Measurements from ENCODE around the gene GLT6D1.

Gene GLT6D1

DNA sequence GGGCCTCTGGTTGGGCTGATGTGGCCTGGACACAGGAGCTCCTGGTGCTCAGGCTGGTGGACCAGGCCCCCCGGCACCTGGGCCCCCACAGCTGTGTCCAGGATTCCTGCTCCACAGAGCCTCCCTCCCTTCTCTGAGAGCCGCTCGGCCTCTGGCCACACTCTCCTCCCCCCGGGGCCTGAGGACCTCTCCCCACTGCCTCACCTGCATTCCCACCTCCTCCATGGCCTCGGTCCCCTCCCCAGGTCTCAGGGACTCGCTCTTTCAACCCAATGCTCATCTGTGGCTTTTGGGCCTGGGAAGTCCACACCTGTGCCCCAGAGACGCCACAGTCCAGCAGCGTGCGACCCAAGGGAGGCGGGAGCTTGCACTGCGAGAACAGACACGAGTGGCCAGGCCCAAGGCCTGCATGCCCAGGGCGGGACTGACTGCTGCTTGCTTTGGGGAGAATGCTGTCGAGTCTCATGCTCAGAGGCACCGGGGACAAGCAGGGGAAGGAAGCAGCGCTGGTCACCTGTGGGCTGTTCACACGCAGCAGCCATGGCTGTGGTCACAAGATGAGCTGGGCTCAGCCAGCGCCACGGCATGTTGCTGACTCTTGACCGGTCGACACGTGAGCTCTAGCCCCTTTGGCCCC lies 63.2 kb downstream of the GLT6D1 start:
- TF ChIP-seq ZNF274 (IDR thresholded peaks at IDR 0.05; ENCODE audit: low read depth, low read length): no peak
- TF ChIP-seq YY1 (IDR thresholded peaks at IDR 0.05; ENCODE audit: insufficient read depth, insufficient read length): no peak
- TF ChIP-seq SUZ12 (IDR thresholded peaks at IDR 0.05; ENCODE audit: extremely low read depth, insufficient read depth, insufficient read length): no peak
- peaks cover 5% of the 10 kb centered on the region for H3K27me3 ChIP-seq (ENCODE audit: insufficient read depth, insufficient read length)
- no peak for DNase-seq (ENCODE audit: low read depth, low spot score)

DNA sequence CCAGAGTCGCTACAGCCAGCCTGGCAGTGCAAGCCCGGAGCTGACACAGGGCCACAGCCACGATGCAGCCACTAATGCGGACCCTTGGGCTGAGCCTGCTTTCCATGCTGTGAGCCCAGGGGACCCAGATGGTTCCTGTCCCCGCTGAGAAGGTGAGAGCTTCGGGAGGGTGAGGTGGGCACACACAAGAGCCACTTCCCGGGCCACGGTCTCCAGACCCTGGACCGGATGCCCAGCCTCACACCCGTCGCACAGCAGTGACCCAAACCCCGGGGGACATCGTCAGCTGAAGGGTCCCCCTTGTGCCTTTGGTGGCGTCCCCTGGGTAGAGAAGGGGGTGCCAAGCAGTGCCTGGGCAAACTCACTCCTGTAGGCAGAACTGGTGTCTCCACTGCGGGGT lies 64.4 kb downstream of the GLT6D1 start:
- H3K4me1 ChIP-seq (ENCODE audit: insufficient read depth, insufficient read length): no peaks in the 10 kb centered on the region
- H3K9ac ChIP-seq (ENCODE audit: insufficient read length, low read depth): no peak overlapping the region
- TF ChIP-seq YY1 (IDR thresholded peaks at IDR 0.05; ENCODE audit: insufficient read depth, insufficient read length): no peak
- no peak for TF ChIP-seq SUZ12 (IDR thresholded peaks at IDR 0.05; ENCODE audit: extremely low read depth, insufficient read depth, insufficient read length)
- no peak for TF ChIP-seq ZNF274 (IDR thresholded peaks at IDR 0.05; ENCODE audit: low read depth, low read length)
- H3K36me3 ChIP-seq (ENCODE audit: insufficient read depth, insufficient read length, low read length): no peaks in the 10 kb centered on the region
- H3K27me3 ChIP-seq (ENCODE audit: insufficient read depth, insufficient read length): peaks cover 5% of the 10 kb centered on the region
- no peaks in the 10 kb centered on the region; the same call in 1 of the 2 replicates for H3K9me3 ChIP-seq (ENCODE audit: insufficient read depth, low read length)
- no peak overlapping the region for H3K4me3 ChIP-seq (ENCODE audit: insufficient read length, low read depth)
- DNase-seq (ENCODE audit: low read depth, low spot score): no peak

More for the DNA sequence above, 63.2 kb downstream of the GLT6D1 start:
- Histone ChIP-seq H3K4me1 (ENCODE audit: insufficient read depth, insufficient read length) (no peaks in the 10 kb centered on the region), H3K9me3 (ENCODE audit: insufficient read depth, low read length) (no peaks in the 10 kb centered on the region), H3K4me3 (ENCODE audit: insufficient read length, low read depth) (no peak overlapping the region), H3K36me3 (ENCODE audit: insufficient read depth, insufficient read length, low read length) (no peaks in the 10 kb centered on the region), H3K9ac (ENCODE audit: insufficient read length, low read depth) (no peak overlapping the region)

DNA sequence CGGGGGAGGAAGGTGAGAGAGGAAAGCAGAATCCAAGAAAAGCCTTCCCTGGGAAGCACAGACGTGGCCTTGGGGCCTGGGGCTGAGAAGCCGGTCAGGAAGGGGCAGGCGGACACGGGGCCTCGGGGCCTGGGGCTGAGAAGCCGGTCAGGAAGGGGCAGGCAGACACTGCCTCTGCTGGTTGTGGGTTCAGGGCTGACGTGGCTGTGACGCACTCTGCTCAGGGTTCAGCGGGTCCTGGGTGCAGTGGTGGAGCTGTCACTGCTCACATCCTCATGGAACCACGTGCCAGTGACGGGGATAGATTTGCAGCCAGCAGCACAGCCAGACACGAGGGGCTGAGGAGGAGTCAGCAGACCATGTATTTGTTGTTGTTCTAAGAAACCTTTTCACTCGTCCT lies 65.0 kb downstream of the GLT6D1 start:
- Histone ChIP-seq H3K4me3 (ENCODE audit: insufficient read length, low read depth) (no peak overlapping the region), H3K9me3 (ENCODE audit: insufficient read depth, low read length) (peaks cover 5% of the 10 kb centered on the region; the same call in 1 of the 2 replicates), H3K27me3 (ENCODE audit: insufficient read depth, insufficient read length) (peaks cover 3% of the 10 kb centered on the region), H3K36me3 (ENCODE audit: insufficient read depth, insufficient read length, low read length) (no peaks in the 10 kb centered on the region), H3K9ac (ENCODE audit: insufficient read length, low read depth) (no peak overlapping the region), H3K4me1 (ENCODE audit: insufficient read depth, insufficient read length) (no peaks in the 10 kb centered on the region)
- no peak for DNase-seq (ENCODE audit: low read depth, low spot score)
- TF ChIP-seq YY1 (IDR thresholded peaks at IDR 0.05; ENCODE audit: insufficient read depth, insufficient read length) (no peak), ZNF274 (IDR thresholded peaks at IDR 0.05; ENCODE audit: low read depth, low read length) (no peak), SUZ12 (IDR thresholded peaks at IDR 0.05; ENCODE audit: extremely low read depth, insufficient read depth, insufficient read length) (no peak)
